ENCODE data around the gene KRT34.
"Not testable (repeated sequence)": the region's sequence is repeated elsewhere in the genome, so short reads cannot be mapped to it uniquely, and the experiment has no call there.

The KRT34 gene

GRCh38 chr17:41354536-41354935, 27.6 kb downstream of the KRT34 start:
- no peak for TF ChIP-seq CTCF (IDR thresholded peaks at IDR 0.05; ENCODE audit: control insufficient read depth, insufficient read depth, low read depth, low read length, missing control alignments)
- H3K4me3 ChIP-seq (ENCODE audit: control insufficient read depth, low read depth, low read length) = no peak overlapping the region
- no peak for DNase-seq (ENCODE audit: low read depth)

- H3K4me3 ChIP-seq (ENCODE audit: control insufficient read depth, low read depth, low read length) = no peak overlapping the region
- no peak for DNase-seq (ENCODE audit: low read depth)
- TF ChIP-seq CTCF (IDR thresholded peaks at IDR 0.05; ENCODE audit: control insufficient read depth, insufficient read depth, low read depth, low read length, missing control alignments) = no peak
Observed at GRCh38 chr17:41352597-41353366, 29.3 kb downstream of the KRT34 start.

- no peak for TF ChIP-seq CTCF (IDR thresholded peaks at IDR 0.05; ENCODE audit: control insufficient read depth, insufficient read depth, low read depth, low read length, missing control alignments)
- H3K4me3 ChIP-seq (ENCODE audit: control insufficient read depth, low read depth, low read length) = no peak overlapping the region
- no peak for DNase-seq (ENCODE audit: low read depth)
Observed at GRCh38 chr17:41351177-41351576, 30.9 kb downstream of the KRT34 start.

GRCh38 chr17:41350381-41350878, 31.7 kb downstream of the KRT34 start, which contains the start of gene KRT33A:
Gene KRT33A (minus strand): TSS chr17:41350828. CDS start chr17:41350767, 61 bp downstream.
- not testable (repeated sequence) for H3K4me3 ChIP-seq (ENCODE audit: control insufficient read depth, low read depth, low read length); DNase-seq (ENCODE audit: low read depth)

GRCh38 chr17:41347869-41348760, 34.0 kb downstream of the KRT34 start:
- TF ChIP-seq CTCF (IDR thresholded peaks at IDR 0.05; ENCODE audit: control insufficient read depth, insufficient read depth, low read depth, low read length, missing control alignments) = no peak
- no peak overlapping the region for H3K4me3 ChIP-seq (ENCODE audit: control insufficient read depth, low read depth, low read length)
- DNase-seq (ENCODE audit: low read depth) = no peak

- DNase-seq (ENCODE audit: low read depth); H3K4me3 ChIP-seq (ENCODE audit: control insufficient read depth, low read depth, low read length): not testable (repeated sequence)
Observed at GRCh38 chr17:41346421-41346820, 35.7 kb downstream of the KRT34 start.

GRCh38 chr17:41345992-41346391, 36.1 kb downstream of the KRT34 start:
- no peak for TF ChIP-seq CTCF (IDR thresholded peaks at IDR 0.05; ENCODE audit: control insufficient read depth, insufficient read depth, low read depth, low read length, missing control alignments)
- DNase-seq (ENCODE audit: low read depth) = no peak
- no peak overlapping the region for H3K4me3 ChIP-seq (ENCODE audit: control insufficient read depth, low read depth, low read length)

Data from AG09309 (cell line).